BLaER1 (cell line): ENCODE measurements around the gene GRIN3B.
A peak's percentile ranks its signal among the peaks of the same experiment; 100 is the strongest.

Experiments
- H3K27ac ChIP-seq: shearing (Covaris generic); formaldehyde crosslinking; 2 replicates; pipeline ENCODE4 v1.8.1; 2022
- H3K27me3 ChIP-seq: shearing (Covaris generic); formaldehyde crosslinking; 2 replicates; pipeline ENCODE4 v1.8.1; 2022
- H3K36me3 ChIP-seq: shearing (Covaris generic); formaldehyde crosslinking; 2 replicates; pipeline ENCODE4 v1.8.1; 2022
- H3K4me1 ChIP-seq: shearing (Covaris generic); formaldehyde crosslinking; 2 replicates; pipeline ENCODE4 v1.8.1; 2022
- H3K4me2 ChIP-seq: shearing (Covaris generic); formaldehyde crosslinking; 2 replicates; pipeline ENCODE4 v1.8.1; 2022
- H3K4me3 ChIP-seq: shearing (Covaris generic); formaldehyde crosslinking; 2 replicates; pipeline ENCODE4 v1.8.1; 2022
- H3K9ac ChIP-seq: shearing (Covaris generic); formaldehyde crosslinking; 2 replicates; pipeline ENCODE4 v1.8.1; 2022
- H3K9me3 ChIP-seq: shearing (Covaris generic); formaldehyde crosslinking; 2 replicates; pipeline ENCODE4 v1.8.1; 2022
- H4K20me1 ChIP-seq: shearing (Covaris generic); formaldehyde crosslinking; 2 replicates; pipeline ENCODE4 v1.8.1; 2022
- Cebpa-rat ChIP-seq: shearing (Covaris generic); IDR thresholded peaks from 2 replicates; pipeline ENCODE4 v1.8.1; 2022

Gene GRIN3B

DNA sequence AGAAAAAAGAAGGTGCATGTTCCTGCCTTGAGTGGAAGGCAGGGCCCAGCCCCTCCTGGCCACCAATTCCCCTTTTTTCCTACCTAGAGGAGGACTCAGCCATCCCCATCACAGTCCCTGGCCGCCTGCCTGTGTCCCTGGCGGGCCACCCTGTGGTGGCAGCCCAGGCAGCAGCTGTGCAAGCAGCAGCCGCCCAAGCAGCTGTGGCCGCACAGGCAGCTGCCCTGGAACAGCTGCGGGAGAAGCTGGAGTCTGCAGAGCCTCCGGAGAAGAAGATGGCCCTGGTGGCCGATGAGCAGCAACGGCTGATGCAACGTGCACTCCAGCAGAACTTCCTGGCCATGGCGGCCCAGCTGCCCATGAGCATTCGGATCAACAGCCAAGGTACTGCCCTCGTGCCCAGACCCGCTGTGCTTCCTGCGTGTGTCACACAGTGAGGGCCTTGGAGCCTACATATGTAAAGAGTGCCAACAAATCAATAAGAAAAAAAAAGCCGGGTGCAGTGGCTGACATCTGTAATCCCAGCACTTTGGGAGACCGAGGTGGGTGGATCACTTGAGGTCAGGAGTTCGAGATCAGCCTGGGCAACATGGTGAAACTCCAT lies 33.6 kb upstream of the GRIN3B start:
- Histone ChIP-seq H3K27ac (peak overlapping the region; percentile 30; the same call in 1 of the 2 replicates), H3K4me1 (0 out of 2 replicates have a peak, but pooled peaks cover 6% of the 10 kb centered on the region), H3K9me3 (peaks cover 31% of the 10 kb centered on the region), H3K27me3 (no peaks in the 10 kb centered on the region), H4K20me1 (no peaks in the 10 kb centered on the region), H3K4me3 (no peak overlapping the region), H3K9ac (no peak overlapping the region), H3K36me3 (peaks cover 92% of the 10 kb centered on the region), H3K4me2 (no peak overlapping the region)
- TF ChIP-seq Cebpa-rat: no peak

DNA sequence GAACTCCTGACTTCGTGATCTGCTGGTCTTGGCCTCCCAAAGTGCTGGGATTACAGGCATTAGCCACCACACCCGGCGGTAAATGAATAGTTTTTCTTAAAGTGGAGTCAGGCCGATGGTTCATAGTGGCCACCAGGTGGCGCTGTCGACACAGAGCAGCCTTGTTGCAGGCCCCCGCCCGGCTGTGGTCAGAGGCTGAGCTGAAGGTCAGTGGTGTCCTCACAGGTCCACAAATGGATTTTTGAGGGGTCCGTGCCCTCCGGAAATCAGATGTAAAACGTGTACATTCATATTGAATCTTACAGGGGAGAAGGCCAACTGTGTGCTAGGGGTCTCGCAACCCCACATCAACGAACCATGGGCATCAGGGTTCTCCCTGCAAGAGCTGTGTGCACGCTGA lies 29.5 kb upstream of the GRIN3B start:
- H4K20me1 ChIP-seq: no peaks in the 10 kb centered on the region
- no peaks in the 10 kb centered on the region for H3K27me3 ChIP-seq
- no peak overlapping the region for H3K4me3 ChIP-seq
- H3K4me1 ChIP-seq: no peaks in the 10 kb centered on the region
- TF ChIP-seq Cebpa-rat: no peak
- peaks cover 77% of the 10 kb centered on the region for H3K36me3 ChIP-seq
- H3K4me2 ChIP-seq: no peak overlapping the region
- H3K9ac ChIP-seq: no peak overlapping the region
- H3K9me3 ChIP-seq: peaks cover 30% of the 10 kb centered on the region
- no peak overlapping the region for H3K27ac ChIP-seq

DNA sequence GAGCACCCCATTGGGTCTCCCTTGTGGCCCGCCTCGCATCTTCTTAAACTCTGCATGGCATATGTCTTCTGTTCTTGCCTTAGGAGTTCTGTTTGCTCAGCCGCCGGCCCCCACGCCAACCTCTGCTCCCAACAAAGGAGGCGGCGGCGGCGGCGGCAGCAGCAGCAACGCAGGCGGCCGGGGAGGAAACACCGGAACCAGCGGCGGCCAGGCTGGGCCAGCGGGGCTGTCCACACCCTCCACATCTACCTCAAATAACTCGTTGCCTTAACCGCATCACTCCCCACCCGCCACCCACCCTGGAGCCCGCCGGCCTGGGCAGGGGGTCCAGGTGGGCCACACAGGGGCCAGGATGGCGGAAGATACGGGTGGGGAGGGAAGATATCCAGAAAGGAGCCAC lies 28.4 kb upstream of the GRIN3B start:
- Histone ChIP-seq H3K27ac (no peak overlapping the region), H3K9me3 (peaks cover 30% of the 10 kb centered on the region), H3K4me3 (no peak overlapping the region), H3K9ac (no peak overlapping the region), H3K27me3 (no peaks in the 10 kb centered on the region), H3K4me1 (no peaks in the 10 kb centered on the region), H3K4me2 (no peak overlapping the region), H3K36me3 (peaks cover 68% of the 10 kb centered on the region), H4K20me1 (no peaks in the 10 kb centered on the region)
- TF ChIP-seq Cebpa-rat: no peak

DNA sequence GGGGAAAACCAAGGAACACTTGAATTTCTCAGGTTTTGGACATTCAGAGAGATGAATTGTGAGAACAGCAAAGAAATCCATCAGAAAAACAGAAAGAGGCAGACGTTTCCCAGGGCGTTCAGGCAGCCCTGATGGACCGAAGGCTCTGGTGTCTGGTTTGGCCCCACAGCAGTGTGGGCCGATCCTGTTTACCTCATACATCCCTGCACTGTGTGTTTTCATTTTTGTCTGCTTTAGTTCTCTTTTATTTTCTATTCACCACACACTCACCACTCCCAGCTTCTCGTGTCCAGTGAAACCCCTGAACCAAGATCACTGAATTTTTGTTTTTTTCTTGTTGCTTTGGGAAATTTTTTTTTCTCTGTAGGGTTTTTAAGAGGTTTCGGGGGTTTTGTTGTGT lies 27.9 kb upstream of the GRIN3B start:
- Histone ChIP-seq H3K9me3 (peaks cover 30% of the 10 kb centered on the region), H3K27ac (no peak overlapping the region), H4K20me1 (no peaks in the 10 kb centered on the region), H3K4me1 (no peaks in the 10 kb centered on the region), H3K4me2 (no peak overlapping the region), H3K36me3 (peaks cover 63% of the 10 kb centered on the region), H3K9ac (no peak overlapping the region), H3K27me3 (no peaks in the 10 kb centered on the region), H3K4me3 (no peak overlapping the region)
- no peak for TF ChIP-seq Cebpa-rat

DNA sequence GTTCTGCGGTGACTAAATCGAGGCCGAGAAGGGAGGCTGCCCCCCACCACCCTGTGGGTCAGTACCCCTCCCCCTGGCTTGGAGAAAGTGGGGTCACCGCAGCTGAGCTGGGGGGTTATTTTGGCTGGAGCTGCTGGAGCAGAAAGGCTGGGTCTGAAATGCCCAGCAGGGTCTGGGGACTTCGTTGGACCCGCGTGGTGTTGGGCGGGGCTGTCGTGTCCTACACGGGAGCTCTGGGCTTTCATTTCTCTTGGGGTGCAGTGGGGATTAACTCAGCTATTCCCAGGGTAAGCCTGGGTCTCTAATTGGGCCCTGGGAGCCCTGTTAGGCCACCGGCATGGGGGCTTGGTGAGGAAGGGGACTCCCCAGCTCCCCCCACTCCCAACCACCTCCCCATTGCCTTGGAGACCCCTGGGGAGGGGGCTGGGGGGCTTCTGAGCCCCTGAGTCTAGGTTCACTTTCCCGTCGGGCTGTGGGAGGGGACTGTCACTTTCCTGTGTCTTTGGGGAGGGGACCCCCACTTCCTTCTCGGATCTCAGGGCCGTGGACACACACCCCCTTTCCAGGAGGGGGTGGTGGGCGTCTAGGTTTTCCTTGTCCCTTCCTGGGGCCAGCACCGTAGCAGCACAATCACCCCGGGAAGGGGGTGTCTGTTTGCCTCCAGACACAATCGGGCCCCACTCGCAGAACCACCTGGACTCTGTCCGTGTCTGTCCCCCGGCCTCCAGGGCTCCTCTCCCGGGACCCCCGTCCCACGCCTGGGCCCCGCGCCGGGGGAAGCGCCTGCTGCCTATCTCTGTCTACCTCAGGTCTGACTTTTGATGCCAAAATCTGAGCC lies 26.3 kb upstream of the GRIN3B start:
- H3K4me1 ChIP-seq: no peaks in the 10 kb centered on the region
- TF ChIP-seq Cebpa-rat: no peak
- peaks cover 26% of the 10 kb centered on the region for H3K9me3 ChIP-seq
- peaks cover 49% of the 10 kb centered on the region for H3K36me3 ChIP-seq
- H3K4me2 ChIP-seq: no peak overlapping the region
- H3K27ac ChIP-seq: no peak overlapping the region
- H3K27me3 ChIP-seq: no peaks in the 10 kb centered on the region
- no peak overlapping the region for H3K9ac ChIP-seq
- no peak overlapping the region for H3K4me3 ChIP-seq
- H4K20me1 ChIP-seq: no peaks in the 10 kb centered on the region

DNA sequence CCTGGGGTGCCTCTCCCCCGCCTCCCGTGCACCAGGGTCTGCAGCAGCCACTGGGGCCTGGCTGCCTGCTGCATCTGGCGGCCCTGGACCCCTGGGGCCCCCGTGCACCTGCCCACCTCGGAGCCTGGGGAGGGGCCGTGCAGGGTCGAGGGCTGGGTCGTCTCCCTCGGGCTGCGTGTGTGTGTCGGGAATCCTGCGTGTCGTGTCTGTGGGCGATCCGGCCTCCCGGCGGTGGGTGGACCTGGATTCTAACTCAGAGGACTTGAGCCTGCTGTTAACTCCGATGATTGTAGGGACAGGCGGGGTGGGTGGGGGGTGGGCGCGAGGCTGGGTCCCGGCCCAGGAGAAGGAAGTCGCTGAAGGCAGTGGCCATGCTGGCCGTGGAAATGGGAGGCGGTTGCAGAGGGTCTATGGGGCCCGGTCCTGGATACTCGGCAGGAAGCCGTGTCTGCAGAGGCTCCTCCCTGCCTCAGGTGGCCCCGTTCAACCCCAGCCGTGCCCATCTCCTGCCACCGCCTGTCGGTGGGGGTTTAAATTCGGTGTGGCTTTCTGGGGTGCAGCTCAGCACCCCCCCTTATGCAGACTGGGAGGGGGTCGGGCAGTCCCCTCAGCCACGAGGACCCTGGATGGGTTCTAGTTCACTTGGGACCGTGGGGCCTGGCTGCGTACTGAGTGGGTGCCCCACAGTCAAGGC lies 25.5 kb upstream of the GRIN3B start:
- no peaks in the 10 kb centered on the region for H3K4me1 ChIP-seq
- no peaks in the 10 kb centered on the region for H3K27me3 ChIP-seq
- no peak overlapping the region for H3K27ac ChIP-seq
- H3K4me3 ChIP-seq: no peak overlapping the region
- peaks cover 21% of the 10 kb centered on the region for H3K9me3 ChIP-seq
- no peak overlapping the region for H3K4me2 ChIP-seq
- TF ChIP-seq Cebpa-rat: no peak
- peaks cover 41% of the 10 kb centered on the region for H3K36me3 ChIP-seq
- H4K20me1 ChIP-seq: no peaks in the 10 kb centered on the region
- no peak overlapping the region for H3K9ac ChIP-seq

DNA sequence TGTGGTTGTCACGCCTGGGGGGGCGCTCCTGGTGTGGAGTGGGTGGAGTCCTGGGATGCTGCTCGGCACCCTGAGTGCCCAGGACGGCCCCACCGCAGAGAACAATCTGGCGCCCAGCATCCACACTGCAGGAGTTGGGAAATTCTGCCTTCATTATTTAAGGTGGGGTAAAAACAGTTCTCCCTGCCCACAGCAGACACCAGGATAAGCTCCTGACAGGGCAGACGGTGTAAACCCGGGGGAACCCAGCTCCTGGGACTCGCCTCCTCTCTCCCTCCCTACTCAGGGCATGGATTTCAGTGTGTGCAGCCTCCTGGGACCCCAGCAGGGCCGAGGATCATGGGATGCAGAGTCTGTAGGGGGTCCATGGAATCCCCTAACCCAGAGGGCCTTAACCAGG lies 23.7 kb upstream of the GRIN3B start:
- no peaks in the 10 kb centered on the region for H3K27me3 ChIP-seq
- H3K4me2 ChIP-seq: no peak overlapping the region
- H3K9ac ChIP-seq: no peak overlapping the region
- 0 out of 2 replicates have a peak, but pooled peaks cover 3% of the 10 kb centered on the region for H3K9me3 ChIP-seq
- H3K4me3 ChIP-seq: no peak overlapping the region
- 0 out of 2 replicates have a peak, but pooled peaks cover 8% of the 10 kb centered on the region for H3K4me1 ChIP-seq
- peaks cover 24% of the 10 kb centered on the region for H3K36me3 ChIP-seq
- TF ChIP-seq Cebpa-rat: no peak
- H4K20me1 ChIP-seq: no peaks in the 10 kb centered on the region
- no peak overlapping the region for H3K27ac ChIP-seq

DNA sequence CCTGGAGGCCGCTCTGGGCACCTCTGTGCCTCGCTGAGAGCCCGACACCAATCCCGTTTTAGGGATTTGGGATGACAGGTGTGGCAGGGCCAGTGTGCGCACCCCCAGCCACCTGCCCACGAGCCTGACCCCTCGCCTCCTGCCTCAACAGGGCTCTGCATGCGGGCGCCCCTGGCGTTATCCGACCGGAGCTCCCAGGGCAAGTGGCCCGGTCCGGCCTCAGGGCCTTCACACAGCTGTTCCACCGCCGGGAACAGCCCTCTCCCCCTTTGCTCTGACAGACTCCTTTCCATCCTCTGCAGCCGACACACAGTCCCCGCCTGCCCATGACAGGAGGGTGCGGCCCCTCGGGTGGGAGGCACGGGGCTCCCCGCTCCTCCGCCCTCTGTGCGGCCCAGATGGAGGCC lies 23.2 kb upstream of the GRIN3B start:
- Histone ChIP-seq H3K27ac (no peak overlapping the region), H4K20me1 (no peaks in the 10 kb centered on the region)

DNA sequence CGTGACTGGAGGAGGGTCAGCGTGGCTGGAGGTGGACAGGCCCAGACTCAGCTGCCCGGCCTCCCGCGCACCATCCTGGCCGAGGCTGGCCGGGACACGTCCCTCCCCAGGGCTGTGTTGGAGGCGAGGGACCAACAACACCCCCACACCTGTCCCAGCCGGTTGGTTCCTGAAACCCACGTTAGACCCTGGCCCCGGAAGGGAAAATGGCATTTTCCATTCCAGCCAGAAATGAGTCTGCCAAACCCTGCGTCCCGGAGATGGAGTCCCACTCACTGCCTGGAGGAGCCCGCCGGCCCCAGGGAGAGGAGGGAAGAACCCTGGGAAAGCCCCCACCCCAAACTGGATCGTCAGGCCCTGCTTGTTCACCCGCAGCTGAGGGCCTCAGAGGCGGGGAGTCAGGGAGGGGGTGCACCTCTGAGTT lies 20.9 kb upstream of the GRIN3B start:
- Histone ChIP-seq H3K9me3 (no peaks in the 10 kb centered on the region), H3K9ac (no peak overlapping the region), H3K4me1 (peaks cover 27% of the 10 kb centered on the region), H3K27me3 (no peaks in the 10 kb centered on the region), H3K27ac (no peak overlapping the region), H3K4me2 (no peak overlapping the region), H4K20me1 (no peaks in the 10 kb centered on the region), H3K4me3 (no peak overlapping the region), H3K36me3 (no peaks in the 10 kb centered on the region)
- TF ChIP-seq Cebpa-rat: no peak

More for the DNA sequence above, 23.2 kb upstream of the GRIN3B start:
- Histone ChIP-seq H3K4me3 (no peak overlapping the region), H3K9me3 (no peaks in the 10 kb centered on the region), H3K4me2 (no peak overlapping the region), H3K4me1 (0 out of 2 replicates have a peak, but pooled peaks cover 8% of the 10 kb centered on the region), H3K27me3 (no peaks in the 10 kb centered on the region), H3K36me3 (peaks cover 18% of the 10 kb centered on the region), H3K9ac (no peak overlapping the region)
- no peak for TF ChIP-seq Cebpa-rat
